Aortic smooth muscle cell (primary cell): ENCODE results near the gene WFDC1. TPM values are rescaled to one million over a fixed set of nuclear protein-coding genes. Genes with fewer than 3 reads are reported as not detected.

ENCODE experiments used
- total RNA-seq: library from RNA; depleted of rRNA; stranded (reverse); fragments of >200 nt; gene quantifications from 2 replicates; pipeline ENCODE4 v1.2.3, GENCODE V29; 2014

The WFDC1 gene
- total RNA-seq = 29.6 and 32.1 TPM in 2 replicates

DNA sequence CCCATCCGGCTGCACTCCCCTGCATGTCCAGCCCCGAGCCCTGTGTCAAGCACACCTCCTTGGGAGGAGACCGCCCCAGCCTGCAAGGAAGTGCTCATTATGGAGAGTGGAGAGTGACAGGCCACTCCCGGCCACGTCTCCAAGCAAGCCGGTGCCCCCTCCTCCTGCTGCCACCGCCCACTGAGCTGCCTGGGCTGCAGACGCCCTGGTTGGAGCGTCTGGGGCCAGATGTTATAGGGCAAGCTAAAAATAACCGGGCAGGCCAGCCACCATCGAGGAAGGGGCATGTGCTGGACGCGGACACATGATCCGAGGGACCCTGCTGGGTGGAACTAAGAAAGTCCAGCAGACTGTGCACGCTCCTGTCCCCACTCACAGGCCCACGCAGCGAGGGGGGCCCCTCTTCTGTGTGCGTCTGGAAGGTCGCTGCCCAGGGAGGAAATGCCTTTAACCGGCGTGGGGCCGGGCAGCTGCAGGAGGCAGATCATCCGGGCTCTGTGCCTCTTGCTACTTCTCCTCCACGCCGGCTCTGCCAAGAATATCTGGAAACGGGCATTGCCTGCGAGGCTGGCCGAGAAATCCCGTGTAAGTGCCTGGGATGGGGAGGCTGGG lies at the start of gene WFDC1:
TSS of gene WFDC1 (plus strand) at position 348 of the 612 bp plus-strand sequence. CDS start at position 442, 94 bp downstream.

DNA sequence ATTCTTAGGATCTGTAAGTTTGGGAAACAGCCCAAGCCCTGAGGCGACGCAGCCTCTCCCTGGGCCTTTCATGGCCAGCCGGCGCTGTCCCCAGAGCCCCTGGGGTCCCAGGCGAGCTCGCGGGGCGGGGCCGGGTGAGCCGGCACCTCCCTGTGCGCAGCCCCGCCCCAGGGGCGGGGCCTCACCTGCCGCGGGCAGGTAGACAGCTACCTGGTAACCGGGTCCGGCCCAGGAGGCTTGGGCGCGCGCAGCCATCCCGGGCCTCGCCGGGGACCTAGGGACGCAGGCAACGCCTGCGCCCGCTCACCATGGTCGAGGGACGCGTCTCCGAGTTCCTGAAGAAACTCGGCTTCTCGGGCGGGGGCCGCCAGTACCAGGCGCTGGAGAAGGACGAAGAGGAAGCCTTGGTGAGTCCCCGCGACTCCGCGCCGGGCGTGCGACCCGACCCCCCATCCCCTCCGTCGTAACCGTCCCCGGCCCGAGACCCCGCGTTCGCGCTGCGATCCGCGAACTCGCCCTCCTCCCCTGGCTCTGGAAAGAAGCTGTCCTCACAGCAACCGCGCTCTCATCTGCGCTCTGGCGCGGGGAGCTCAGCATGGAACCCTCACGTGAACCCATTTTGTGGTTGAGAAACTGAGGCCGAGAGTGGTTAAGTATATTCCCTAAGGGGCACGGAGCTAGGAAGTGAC lies 73.8 kb downstream of the WFDC1 start, which contains the start of gene ATP2C2:
TSS of gene ATP2C2 (plus strand) at position 231 of the 689 bp plus-strand sequence. CDS start at position 309, 78 bp downstream.

Other genes starting within 250 kb of the WFDC1 start
- 101 and 121 TPM in 2 replicates for gene MBTPS1, start 177.9 kb upstream of the WFDC1 start, total RNA-seq
- gene HSDL1, start 149.7 kb upstream of the WFDC1 start, total RNA-seq = 16.9 and 19.1 TPM in 2 replicates
- gene DNAAF1, start 149.6 kb upstream of the WFDC1 start, total RNA-seq = under 0.01 and 0.06 TPM in 2 replicates
- 9.8 and 13.9 TPM in 2 replicates for gene TAF1C, start 107.8 kb upstream of the WFDC1 start, total RNA-seq
- gene ADAD2, start 103.7 kb upstream of the WFDC1 start, total RNA-seq = not detected in 2 replicates
- gene KCNG4, start 54.9 kb upstream of the WFDC1 start, total RNA-seq = under 0.01 TPM in 1 of 2 replicates, not detected in the other
- gene ATP2C2, start 73.7 kb downstream of the WFDC1 start, total RNA-seq = 0.06 TPM in 1 of 2 replicates, not detected in the other
- 11.8 and 14.5 TPM in 2 replicates for gene MEAK7, start 209.8 kb downstream of the WFDC1 start, total RNA-seq